Mammary epithelial cell (primary cell): ENCODE data around the gene APBA2.

ENCODE experiments used
- CTCF ChIP-seq, 2 donors: IDR thresholded peaks in 1 of 2; conservative IDR thresholded peaks in 1 of 2; 2 replicates each; pipeline ENCODE4 v1.5.1; 2011 to 2012; ENCODE audit warnings: inconsistent platforms in 2 of 2, low read length in 2 of 2, mild to moderate bottlenecking in 2 of 2, control low read depth in 1 of 2, low read depth in 1 of 2; ENCODE audit not compliant: insufficient read depth in 1 of 2; ENCODE audit errors: extremely low read depth in 1 of 2
- EZH2 ChIP-seq: IDR thresholded peaks from 2 replicates; pipeline ENCODE4 v1.6.1; 2012; ENCODE audit warnings: low read length, inconsistent platforms, borderline replicate concordance

GRCh38 chr15:28985316-28985645 lies 99.5 kb downstream of the APBA2 start:
- TF ChIP-seq CTCF (conservative IDR thresholded peaks at IDR 0.05 in 1 of 2, IDR thresholded peaks at IDR 0.05 in 1 of 2; ENCODE audit: extremely low read depth in 1 of 2, insufficient read depth in 1 of 2, low read depth in 1 of 2, low read length in 2 of 2) (no peak), EZH2 (no peak)
